OCI-LY3 (cell line): ENCODE results near the gene FN3K.

Source experiments
- CTCF ChIP-seq: fragments of 200-600, 300-600 bp; sonication (generic); IDR thresholded peaks from 2 replicates; pipeline ENCODE4 v1.5.1; 2014; ENCODE audit warnings: antibody characterized with exemption, low read length, low read depth
- EZH2phosphoT487 ChIP-seq: fragments of 200-600 bp; shearing (Covaris generic); IDR thresholded peaks from 2 replicates; pipeline ENCODE4 v1.6.1; 2018; ENCODE audit warnings: antibody characterized with exemption, mixed run types, low read depth

GRCh38 chr17:82751571-82752370 is 16.4 kb downstream of the FN3K start, which contains the start of gene TBCD:
- TF ChIP-seq CTCF (no peak), EZH2phosphoT487 (no peak)
